Stromal cell of bone marrow (primary cell): ENCODE results near the gene CFDP1.
"Not testable (repeated sequence)": the region's sequence is repeated elsewhere in the genome, so short reads cannot be mapped to it uniquely, and the experiment has no call there.

Experiments
- DNase-seq: peaks from one replicate; pipeline ENCODE4 v3.0.0-alpha.2; 2012; ENCODE audit warnings: low read depth

Gene CFDP1

GRCh38 chr16:75293173-75293572 lies 140.1 kb downstream of the CFDP1 start:
- no peak for DNase-seq

DNA sequence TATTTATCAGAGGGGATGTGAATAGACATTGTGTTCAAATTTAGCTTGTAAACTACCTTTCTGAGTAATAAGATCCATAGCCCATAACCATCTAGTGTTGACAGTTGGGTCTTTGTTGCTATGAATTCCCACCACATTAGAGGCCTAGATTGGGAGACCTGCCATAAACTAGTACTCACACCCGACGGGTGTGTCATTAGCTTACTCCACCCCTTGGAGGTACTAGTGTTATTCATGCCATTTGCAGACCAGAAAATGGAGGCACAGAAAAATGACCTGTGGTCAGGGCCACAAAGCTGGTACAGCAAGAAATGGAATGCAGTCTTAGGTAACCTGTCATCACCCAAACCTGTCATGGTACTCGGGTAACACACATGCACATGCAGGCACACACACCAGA lies 140.6 kb downstream of the CFDP1 start:
- DNase-seq: no peak

DNA sequence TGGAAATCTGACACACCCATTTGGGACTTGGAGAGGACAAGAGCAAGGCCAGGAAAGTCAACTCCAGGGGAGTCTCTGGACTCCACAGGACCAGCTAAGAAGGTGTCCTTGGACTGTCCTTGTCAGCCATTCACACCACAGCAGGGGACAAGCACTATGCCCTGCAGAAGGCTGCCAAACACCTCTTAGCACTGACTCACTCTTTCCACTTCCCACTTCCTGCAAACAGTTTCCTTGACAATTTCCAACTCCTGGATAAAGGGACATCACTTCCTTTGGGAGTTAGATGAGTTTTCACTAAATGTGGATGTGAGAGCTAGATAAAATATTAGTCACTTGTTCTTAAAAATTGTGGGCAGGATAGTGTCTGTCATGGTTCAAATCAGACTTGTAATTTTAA lies 144.1 kb downstream of the CFDP1 start:
- peak; percentile 39 for DNase-seq

DNA sequence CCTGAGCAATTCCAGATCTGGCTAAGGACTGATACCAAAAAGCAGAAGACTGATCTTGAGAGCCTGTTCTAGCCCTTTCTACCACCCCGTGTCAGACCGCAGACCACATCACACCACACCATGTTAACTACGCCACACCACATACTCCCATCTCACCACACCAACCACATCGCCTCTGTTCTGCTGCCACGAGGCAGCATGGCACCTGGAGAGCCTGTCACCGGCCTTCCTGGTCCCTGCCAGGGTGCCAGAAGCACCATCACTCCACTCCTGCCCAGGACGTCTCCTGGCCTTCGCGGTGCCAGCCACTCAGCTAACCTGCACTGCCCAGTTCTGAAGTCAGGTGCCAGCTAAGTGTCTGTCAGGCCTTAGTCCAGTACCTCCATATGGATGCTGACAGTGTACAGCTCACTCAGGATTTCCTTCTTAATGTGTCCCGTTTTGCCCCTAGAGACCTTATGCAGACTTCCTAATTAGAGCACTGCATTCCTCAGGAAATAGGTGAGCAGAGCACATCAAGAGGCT lies 144.6 kb downstream of the CFDP1 start:
- no peak for DNase-seq

- no peak for DNase-seq
These were observed 145.1 kb downstream of the CFDP1 start for GRCh38 chr16:75288181-75288580.

GRCh38 chr16:75287708-75288107 lies 145.6 kb downstream of the CFDP1 start:
- DNase-seq: no peak

- DNase-seq: no peak
These were observed 146.9 kb downstream of the CFDP1 start for GRCh38 chr16:75286389-75286788.

DNA sequence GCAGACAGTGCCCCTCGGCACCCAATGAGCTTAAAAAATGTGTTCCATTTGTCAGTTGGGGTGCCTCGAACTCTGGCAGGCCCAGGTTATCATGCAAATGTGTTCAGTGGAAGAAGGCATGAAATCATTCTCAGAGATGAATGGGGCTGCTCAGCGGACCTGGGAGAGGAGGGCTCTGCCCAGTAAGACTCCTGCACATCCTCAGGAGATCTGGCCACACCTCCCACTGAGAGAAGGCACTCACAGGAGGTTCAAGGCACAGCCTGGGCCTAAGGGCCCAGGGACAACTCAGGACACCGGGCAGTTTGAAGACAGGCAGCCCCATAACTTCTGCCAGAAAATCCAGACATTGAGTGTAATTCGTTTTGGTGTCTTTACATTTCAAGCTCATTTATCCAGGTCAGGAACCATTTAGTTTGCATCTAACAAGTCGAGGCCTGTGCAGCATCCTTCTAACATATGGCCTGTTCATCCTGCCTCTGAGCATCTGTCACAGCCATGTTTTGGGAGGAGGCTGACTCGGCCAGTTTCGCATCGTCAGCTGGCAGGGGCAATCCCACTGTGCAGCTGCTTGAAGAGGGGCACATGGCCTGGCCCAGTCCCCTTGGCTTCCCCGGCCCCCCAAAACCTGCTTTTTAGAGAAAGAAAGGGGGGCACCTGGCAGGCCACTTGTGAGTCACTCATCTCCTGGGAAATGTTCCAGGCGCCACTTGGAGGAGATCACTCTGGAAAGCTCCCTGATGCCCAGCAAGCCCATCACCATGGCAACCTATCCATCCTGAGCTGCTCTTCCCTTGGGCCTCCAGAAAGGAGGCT lies 150.6 kb downstream of the CFDP1 start:
- DNase-seq: no peak

DNA sequence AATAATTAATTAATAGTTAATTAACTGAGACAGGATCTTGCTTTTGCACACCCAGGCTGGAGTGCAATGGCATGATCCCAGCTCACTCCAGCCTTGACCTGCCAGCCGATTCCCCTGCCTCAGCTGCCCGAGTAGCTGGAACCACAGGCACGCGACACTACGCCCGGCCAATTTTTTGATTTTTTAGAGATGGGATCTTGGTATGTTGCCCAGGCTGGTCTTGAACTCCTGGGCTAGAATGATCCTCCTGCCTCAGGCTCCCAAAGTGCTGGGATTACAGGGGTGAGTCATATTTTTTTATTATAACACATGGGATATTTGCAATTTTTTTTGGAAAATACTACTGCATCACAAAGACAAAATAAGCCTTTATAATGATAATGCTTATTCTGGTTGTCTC lies 151.5 kb downstream of the CFDP1 start:
- no peak for DNase-seq

DNA sequence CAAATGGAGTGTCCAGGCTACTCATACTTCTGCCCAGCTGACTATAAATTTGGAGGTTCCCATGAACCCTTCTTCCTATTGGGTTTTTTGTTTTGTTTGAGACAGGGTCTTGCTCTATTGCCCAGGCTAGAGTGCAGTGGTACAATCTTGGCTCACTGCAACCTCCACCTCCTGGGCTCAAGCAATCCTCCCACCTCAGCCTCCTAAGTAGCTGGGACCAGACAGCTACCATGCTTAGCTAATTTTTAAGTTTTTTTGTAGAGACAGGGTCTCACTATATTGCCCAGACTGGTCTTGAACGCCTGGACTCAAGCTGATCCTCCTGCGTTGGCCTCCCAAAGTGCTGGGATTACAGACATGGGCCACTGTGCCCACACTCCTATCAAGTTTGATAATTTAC lies 152.3 kb downstream of the CFDP1 start:
- not testable (repeated sequence) for DNase-seq

GRCh38 chr16:75280331-75280804 lies 152.9 kb downstream of the CFDP1 start:
- no peak for DNase-seq

GRCh38 chr16:75279305-75279704 lies 154.0 kb downstream of the CFDP1 start:
- DNase-seq: no peak

- no peak for DNase-seq
These were observed 160.0 kb downstream of the CFDP1 start for GRCh38 chr16:75273054-75273925.

DNA sequence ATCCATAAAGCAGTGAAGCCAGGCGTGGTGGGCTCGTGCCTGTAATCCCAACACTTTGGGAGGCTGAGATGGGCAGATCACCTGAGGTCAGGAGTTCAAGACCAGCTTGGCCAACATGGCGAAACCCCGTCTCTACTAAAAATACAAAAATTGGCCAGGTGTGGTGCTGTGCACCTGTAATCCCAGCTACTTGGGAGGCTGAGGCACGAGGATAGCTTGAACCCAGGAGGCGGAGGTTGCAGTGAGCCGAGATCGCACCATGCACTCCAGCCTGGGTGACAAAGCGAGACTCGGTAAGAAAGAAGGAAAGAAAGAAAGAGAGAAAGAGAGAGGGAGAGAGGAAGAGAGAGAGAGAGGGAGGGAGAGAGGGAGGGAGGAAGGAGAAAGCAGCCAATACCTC lies 160.7 kb downstream of the CFDP1 start:
- DNase-seq: not testable (repeated sequence)

GRCh38 chr16:75272097-75272551 lies 161.2 kb downstream of the CFDP1 start:
- no peak for DNase-seq

GRCh38 chr16:75271441-75272096 lies 161.7 kb downstream of the CFDP1 start:
- DNase-seq: no peak

DNA sequence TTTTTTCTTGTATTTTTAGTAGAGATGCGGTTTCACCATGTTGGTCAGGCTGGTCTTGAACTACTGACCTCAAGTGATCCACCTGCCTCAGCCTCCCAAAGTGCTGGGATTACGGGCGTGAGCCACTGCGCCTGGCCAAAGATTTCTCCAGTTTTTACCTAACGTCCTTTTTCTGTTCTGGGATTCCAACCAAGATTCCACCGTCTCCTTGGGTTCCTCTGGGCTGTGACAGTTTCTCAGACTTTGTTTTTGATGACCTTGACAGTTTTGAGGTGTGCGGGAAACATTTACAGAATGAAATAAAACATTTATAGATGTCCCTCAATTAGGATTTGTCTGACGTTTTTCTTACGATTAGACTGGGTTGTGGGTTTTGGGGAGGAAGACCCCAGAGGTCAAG lies 163.9 kb downstream of the CFDP1 start:
- not testable (repeated sequence) for DNase-seq

GRCh38 chr16:75267631-75268264 lies 165.6 kb downstream of the CFDP1 start:
- no peak for DNase-seq

DNA sequence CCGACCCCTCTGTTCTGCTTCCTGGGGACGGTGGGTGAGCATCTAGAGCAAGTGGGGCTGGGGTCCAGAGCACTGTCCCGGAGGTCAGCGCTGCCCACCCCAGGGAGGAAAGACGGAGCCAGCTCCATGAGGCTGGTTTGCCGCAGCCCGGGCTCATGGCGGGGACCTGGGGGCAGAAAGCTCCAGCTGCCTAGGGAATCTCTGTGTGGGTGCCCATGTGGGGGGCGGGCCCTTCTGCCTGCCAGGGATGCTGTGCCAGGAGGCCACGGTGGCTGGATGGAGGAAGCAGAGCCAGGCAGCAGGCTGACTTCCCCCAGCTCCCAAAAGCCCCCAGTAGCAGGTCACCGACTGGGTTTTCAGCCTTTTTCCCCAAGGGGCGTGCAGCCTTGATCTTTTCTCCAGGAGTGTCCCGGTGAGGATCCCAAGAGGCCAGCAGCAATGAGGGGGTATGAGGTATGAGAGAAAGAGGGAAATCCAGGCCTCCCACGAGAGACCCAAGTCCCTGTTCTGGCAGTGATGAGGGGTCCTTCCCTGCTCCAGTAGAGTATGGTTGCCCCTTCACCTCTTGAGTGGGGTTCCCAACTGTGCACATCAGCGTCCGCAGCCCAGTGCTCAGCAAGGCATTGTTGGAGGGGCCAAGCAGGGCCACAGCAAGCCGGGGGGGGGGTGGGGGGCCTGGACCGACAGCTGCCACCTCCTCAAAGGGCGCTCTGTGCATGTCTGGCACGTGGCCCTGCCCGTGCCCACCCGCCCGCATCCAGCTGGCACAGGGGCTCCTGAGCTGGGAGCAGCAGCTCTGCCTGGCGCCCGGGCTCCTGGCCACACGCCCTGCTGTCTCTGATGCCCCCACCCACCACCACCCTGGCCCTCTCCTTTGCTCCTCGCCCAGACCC lies 166.3 kb downstream of the CFDP1 start:
- no peak for DNase-seq

- DNase-seq: no peak
These were observed 167.2 kb downstream of the CFDP1 start for GRCh38 chr16:75265911-75266701.
